Measurements from ENCODE around the gene TSC1. TPM values are rescaled to one million over a fixed set of nuclear protein-coding genes. Genes with fewer than 3 reads are reported as not detected.

Gene TSC1
- total RNA-seq, 2 experiments from 2014 or later: 20.7 to 23.2 TPM

GRCh38 chr9:132878695-132879456 lies 65.5 kb downstream of the TSC1 start, which contains the start of gene SPACA9:
TSS of gene SPACA9 (plus strand) at chr9:132878898. CDS start at chr9:132883948, 5,050 bp downstream.
- POLR2A ChIA-PET: interaction anchor here (0.5 kb wide), 1 partner anchor 9 kb away, joined by 3 read pairs; no protein-coding TSS in a partner anchor
- H3K9me3 Mint-ChIP-seq: no peaks in the 10 kb centered on the region
- no peak for TF ChIP-seq CTCF (IDR thresholded peaks at IDR 0.05)
- H3K27me3 Mint-ChIP-seq: no peaks in the 10 kb centered on the region
- peak within 1 kb of the TSS; percentile 57 for H3K27ac Mint-ChIP-seq
- peak within 1 kb of the TSS; percentile 72 for H3K4me3 Mint-ChIP-seq
- CTCF ChIA-PET: interaction anchor here (0.8 to 2.0 kb wide), 5 partner anchors 21 to 185 kb away, joined by 3 to 4 read pairs (median 3); no protein-coding TSS in a partner anchor
- intact Hi-C loops (cut with micrococcal nuclease): no loop called here
- peaks cover 16% of the 10 kb centered on the region for H3K4me1 Mint-ChIP-seq (ENCODE audit: low read depth)
- DNase-seq (peak; percentile 33), ATAC-seq (peak; percentile 31)
- H3K36me3 Mint-ChIP-seq (ENCODE audit: low read depth): no peaks in the 10 kb centered on the region

- intact Hi-C loops (cut with micrococcal nuclease): no loop called here
- CTCF ChIA-PET: interaction anchor here (1.1 to 2.0 kb wide), 3 partner anchors 23 to 41 kb away, joined by 3 to 10 read pairs (median 4); no protein-coding TSS in a partner anchor
- peak within 1 kb of the TSS; percentile 57 for H3K27ac Mint-ChIP-seq
- no peaks in the 10 kb centered on the region for H3K27me3 Mint-ChIP-seq
- H3K4me3 Mint-ChIP-seq: peak within 1 kb of the TSS; percentile 72
- H3K36me3 Mint-ChIP-seq (ENCODE audit: low read depth): no peaks in the 10 kb centered on the region
- H3K4me1 Mint-ChIP-seq (ENCODE audit: low read depth): peaks cover 19% of the 10 kb centered on the region
- no peak for TF ChIP-seq CTCF (IDR thresholded peaks at IDR 0.05)
- POLR2A ChIA-PET: interaction anchor here (1.1 to 1.5 kb wide), 4 partner anchors 10 to 29 kb away, joined by 3 to 4 read pairs (median 4); no protein-coding TSS in a partner anchor
- DNase-seq (peak; percentile 76), ATAC-seq (peak; percentile 78)
- no peaks in the 10 kb centered on the region for H3K9me3 Mint-ChIP-seq
Observed at GRCh38 chr9:132877824-132878694, 66.4 kb downstream of the TSC1 start, which contains the start of gene AK8. TSS of gene AK8 (minus strand) at chr9:132878284. CDS start at chr9:132878255, 29 bp downstream.

GRCh38 chr9:132877458-132877823 lies 67.0 kb downstream of the TSC1 start:
- peak overlapping the region; percentile 72 for H3K4me3 Mint-ChIP-seq
- intact Hi-C loops (cut with micrococcal nuclease): no loop called here

DNA sequence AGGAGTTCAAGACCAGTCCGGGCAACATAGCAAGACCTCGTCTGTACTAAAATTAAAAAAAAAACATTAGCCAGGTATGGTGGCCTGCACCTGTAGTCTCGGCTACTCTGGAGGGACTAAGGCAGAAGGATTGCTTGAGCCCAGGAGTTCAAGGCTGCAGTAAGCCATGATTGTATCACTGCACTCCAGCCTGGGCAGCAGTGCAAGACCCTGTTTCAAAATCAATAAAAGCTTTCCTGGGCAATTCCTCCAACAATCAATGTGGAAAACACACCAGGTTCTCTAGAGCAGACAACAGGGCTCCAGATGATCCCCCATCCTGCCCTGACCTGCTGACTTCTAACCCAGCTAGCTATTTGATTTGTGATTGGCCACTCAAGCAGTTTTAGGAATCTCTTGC lies 67.6 kb downstream of the TSC1 start:
- CTCF ChIA-PET: interaction anchor here (1.8 to 2.0 kb wide), 2 partner anchors 24 to 43 kb away, joined by 4 to 10 read pairs; no protein-coding TSS in a partner anchor
- Mint-ChIP-seq H3K27me3 (no peaks in the 10 kb centered on the region), H3K27ac (no peak overlapping the region), H3K9me3 (no peaks in the 10 kb centered on the region), H3K36me3 (ENCODE audit: low read depth) (no peaks in the 10 kb centered on the region), H3K4me1 (ENCODE audit: low read depth) (peaks cover 12% of the 10 kb centered on the region), H3K4me3 (peak overlapping the region; percentile 72)
- ATAC-seq: no peak
- POLR2A ChIA-PET: interaction anchor here (1.1 to 1.5 kb wide), 4 partner anchors 8 to 27 kb away, joined by 3 to 4 read pairs (median 4); no protein-coding TSS in a partner anchor
- DNase-seq: no peak
- TF ChIP-seq CTCF (IDR thresholded peaks at IDR 0.05): no peak
- intact Hi-C loops (cut with micrococcal nuclease): no loop called here

More at GRCh38 chr9:132877458-132877823, 67.0 kb downstream of the TSC1 start:
- Mint-ChIP-seq H3K27ac (peak overlapping the region; percentile 8), H3K27me3 (no peaks in the 10 kb centered on the region), H3K9me3 (no peaks in the 10 kb centered on the region), H3K36me3 (ENCODE audit: low read depth) (no peaks in the 10 kb centered on the region), H3K4me1 (ENCODE audit: low read depth) (peaks cover 13% of the 10 kb centered on the region)
- ChIA-PET CTCF (interaction anchor here (1.8 to 2.0 kb wide), 2 partner anchors 24 to 42 kb away, joined by 4 to 10 read pairs; no protein-coding TSS in a partner anchor), POLR2A (interaction anchor here (1.1 to 1.5 kb wide), 4 partner anchors 9 to 28 kb away, joined by 3 to 4 read pairs (median 4); no protein-coding TSS in a partner anchor)
- ATAC-seq: no peak
- DNase-seq: no peak
- no peak for TF ChIP-seq CTCF (IDR thresholded peaks at IDR 0.05)
